ENCODE results near the gene SPATA46.
"Not testable (repeated sequence)": the region's sequence is repeated elsewhere in the genome, so short reads cannot be mapped to it uniquely, and the experiment has no call there.

Gene SPATA46, protein sequence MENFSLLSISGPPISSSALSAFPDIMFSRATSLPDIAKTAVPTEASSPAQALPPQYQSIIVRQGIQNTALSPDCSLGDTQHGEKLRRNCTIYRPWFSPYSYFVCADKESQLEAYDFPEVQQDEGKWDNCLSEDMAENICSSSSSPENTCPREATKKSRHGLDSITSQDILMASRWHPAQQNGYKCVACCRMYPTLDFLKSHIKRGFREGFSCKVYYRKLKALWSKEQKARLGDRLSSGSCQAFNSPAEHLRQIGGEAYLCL

DNA sequence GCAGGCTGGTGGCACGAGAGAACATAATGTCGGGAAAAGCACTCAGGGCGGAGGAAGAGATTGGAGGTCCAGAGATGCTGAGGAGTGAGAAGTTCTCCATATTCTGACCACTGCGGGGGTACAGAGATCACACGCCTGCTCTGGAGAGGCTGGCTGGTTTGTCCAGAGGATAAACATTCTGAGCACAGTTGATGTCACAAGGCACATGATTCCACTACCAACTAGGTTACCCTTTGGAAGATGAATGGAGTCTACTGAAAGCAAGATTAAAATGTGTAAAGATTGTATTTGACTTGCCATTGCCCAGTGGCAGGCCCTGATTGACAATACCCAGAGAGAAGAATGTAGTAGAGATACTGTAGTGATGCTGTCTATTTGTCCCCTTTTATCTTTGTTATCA lies at the start of gene SPATA46:
Gene SPATA46, minus strand, starts transcription at position 164 of the 400 bp plus-strand sequence. Its CDS starts 64 bp downstream, at position 100.
- no peak for DNase-seq

DNA sequence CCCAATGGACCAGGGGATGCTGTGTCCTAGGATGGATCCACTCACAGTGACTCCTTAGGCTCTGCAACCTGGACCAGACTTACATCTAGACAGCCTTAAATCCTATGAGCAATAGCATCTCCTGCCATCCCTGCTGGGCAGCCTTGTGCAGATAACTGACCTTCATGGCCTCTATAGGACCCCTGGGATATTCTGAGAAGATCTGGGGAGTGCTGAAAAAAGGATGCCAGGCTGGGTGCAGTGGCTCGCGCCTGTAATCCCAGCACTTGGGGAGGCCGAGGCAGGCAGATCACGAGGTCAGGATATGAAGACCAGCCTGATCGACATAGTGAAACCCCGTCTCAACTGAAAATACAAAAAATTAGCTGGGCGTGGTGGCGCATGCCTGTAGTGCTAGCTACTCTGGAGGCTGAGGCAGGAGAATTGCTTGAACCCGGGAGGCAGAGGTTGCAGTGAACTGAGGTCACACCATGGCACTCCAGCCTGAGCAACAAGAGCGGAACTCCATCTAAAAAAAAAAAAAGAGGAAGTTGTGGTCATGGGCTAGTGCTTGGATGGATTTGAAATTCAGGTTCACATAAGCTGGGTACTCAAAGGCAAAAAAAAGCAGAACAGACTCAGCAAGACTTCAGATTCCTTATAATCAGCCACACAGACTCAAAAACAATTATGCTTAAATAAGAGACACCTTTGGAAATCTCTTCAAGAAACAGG lies 46.2 kb upstream of the SPATA46 start:
- DNase-seq, result no peak

DNA sequence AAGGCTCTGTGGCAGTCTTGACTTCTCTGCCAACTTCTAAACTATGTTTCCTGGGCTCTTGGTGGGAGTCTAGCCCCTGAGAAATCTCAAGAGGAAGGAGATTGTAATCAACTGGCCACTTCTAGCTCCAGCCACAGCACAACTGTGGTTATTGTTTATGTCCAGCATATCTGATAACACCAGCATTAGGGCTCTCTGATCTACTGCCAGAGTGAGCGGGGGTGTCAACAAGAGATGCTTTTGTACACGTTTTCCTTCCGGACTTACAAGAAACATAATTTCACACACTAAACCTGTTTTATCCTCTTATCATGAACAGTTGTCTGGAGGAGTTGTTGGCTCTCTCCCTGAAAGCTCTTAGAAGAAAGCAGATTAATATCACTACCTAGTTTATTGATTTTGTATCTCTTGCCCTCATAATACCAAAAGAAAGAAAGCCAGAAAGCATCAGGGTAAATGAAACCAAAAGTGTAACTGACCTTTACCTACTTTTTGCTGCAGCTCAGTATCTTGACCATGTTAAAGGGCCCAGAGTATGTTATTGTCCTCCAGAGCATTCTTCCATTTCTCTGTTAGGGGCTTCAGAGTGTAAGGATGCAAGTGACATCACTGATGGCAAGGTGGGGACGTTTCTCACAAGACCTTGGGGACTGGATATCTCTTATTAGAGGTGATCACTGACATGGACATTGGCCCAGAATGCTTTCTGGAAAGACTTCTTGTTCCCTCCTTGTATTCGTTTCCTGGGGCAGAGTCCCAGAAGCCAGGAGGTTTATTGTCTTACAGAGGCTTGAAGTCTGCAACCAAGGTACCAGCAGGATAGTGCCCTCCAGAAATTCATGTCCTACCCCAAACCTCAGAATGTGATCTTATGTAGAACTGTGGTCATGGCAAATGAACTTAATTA lies 44.9 kb upstream of the SPATA46 start:
- no peak for DNase-seq

DNA sequence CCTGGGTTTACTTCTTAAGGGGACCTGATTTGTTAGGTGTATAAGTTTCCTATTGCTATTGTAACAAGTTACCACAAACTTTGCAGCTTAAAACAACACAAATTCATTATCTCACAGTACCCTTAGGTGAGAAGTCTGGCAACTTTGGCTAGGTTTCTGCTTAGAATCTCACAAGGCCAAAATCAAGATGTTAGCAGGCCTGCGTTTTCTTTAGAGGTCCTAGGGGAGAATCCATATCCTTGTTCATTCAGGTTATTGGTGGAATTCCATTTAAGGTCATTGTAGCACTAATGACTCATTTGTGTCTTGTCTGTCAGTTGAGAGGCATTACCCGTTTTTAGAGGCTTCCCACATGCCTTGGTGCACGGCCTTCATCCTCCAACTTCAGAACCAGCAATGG lies 43.5 kb upstream of the SPATA46 start:
- DNase-seq, result no peak

DNA sequence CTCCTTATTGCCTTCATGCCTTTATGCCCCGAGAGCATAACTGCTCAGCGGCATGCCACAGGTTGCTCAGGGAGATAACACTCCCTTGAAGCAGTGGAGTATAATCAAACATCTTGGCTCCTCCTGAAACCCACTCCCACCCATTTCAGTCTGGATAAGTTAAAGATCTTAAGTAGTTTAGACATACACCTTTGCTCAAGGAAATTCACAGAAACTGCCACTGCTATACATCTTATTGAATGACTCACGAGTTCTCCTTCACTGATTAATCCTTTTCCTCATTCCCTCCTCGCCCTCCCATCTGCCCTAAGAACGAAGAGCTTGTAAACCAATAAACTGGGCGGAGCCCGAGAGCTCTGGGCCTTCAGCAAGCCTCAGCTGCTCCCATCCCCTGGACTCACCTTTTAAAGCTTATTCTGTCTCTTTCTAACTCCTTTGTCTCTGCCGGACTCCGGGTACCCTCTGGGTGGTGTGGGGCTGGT lies 42.8 kb upstream of the SPATA46 start:
- not testable (repeated sequence) for DNase-seq

DNA sequence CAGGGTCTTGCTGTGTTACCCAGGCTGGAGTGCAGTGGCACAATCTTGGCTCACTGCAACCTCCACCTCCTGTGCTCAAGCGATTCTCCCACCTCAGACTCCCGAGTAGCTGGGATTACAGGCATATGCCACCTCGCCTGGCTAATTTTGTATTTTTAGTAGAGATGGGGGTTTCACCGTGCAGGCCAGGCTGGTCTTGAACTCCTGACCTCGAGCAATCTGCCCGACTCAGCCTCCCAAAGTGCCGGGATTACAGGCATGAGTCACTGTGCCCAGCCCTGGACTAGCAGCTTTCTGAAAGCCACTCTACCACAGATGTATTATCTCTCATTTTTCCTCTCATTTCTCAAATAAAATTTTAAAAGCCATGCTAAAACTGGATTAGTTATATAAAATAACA lies 41.9 kb upstream of the SPATA46 start:
- not testable (repeated sequence) for DNase-seq

DNA sequence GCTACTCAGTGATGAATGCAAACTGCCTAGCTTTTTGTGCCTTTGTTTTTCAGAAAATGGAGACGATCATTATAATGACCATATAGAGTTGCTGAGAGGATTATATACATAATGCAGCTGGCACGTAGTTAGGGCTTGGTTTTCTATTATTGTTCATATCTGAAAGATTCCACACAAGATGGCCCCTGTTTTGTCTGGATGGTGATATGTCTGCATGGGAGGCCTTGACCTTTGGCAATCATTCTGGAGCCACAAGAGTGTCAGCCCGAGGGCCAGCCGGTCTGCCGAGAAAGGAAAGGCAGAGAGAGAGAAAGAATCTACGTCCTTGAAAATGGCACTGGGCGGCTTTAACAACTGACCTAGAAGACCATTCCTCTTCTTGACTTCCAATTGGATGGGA lies 41.0 kb upstream of the SPATA46 start:
- no peak for DNase-seq

DNA sequence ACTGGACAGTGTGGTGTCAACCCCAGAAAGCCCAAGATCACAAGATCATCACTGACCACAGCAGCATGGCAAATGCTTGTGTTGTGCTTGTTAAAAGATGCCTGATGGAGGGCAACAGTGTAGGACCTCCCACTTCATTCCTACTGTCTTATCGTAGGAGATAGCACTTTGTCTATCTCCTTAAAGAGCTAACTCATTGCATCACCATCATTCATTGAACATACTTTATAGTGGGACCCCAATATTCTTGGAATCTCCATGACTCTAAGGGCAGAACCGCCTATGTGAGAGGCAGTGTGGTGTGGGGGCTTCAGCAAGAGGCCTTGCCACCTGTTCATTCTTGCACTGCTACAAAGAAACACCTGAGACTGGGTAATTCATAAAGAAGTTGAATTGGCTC lies 40.3 kb upstream of the SPATA46 start:
- no peak for DNase-seq

DNA sequence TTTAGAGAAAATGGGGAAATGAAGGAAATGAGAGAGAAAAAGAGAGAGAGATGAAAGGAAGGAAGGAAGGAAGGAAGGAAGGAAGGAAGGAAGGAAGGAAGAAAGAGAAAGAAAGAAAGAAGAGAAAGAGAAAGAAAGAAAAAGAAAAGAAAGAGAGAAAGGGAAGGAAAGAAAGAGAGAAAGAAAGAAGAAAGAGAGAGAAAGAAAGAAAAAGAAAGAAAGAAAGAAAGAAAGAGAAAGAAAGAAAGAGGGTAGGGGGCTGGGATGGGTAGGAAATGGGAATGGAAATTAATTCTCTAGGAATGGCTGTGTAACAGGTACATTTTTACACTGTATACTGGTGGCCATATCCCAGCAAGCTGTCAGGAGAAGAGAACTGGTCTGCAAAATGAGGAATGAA lies 39.6 kb upstream of the SPATA46 start:
- no peak for DNase-seq

DNA sequence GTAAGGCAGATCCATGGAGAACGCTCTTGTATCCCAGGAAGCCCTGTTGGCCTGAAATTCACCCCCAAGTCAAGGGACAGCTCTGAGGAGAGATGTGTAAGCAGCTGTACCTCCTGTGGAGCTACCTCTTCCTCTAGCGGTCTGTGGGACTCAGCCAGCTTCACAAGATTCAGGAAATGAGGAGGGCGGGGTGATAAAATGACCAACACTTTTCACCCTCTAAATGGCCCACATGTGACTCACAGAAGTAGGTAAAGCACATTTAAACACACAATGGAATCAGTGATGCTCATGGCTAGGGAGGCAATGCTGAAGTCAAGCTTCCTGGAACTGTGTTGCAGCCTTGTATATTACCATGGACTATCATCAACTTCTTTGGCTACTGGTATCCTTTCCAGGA lies 35.3 kb upstream of the SPATA46 start, which contains the start of gene SH2D1B:
Gene SH2D1B, minus strand, starts transcription at position 135 of the 400 bp plus-strand sequence. Its CDS starts 120 bp downstream, at position 15.
- no peak for DNase-seq

DNA sequence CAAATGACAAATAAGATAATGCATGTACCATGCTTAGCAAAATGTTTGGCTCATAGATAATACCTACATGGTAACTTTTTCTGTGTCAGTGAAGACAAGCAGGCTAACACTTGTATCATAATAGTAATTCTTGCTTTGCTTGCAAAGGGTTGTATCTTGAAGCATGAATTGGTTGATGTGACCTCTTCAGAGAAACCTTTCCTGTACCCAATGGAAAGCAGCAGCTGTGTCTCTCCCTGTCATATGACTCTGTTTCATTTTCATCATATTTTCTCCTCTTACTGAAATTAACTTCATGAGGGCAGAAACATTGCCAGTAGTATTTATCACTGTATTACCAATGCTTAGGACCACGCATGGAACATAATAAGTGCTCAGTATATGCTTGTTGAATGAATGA lies 30.9 kb upstream of the SPATA46 start:
- DNase-seq, result no peak

DNA sequence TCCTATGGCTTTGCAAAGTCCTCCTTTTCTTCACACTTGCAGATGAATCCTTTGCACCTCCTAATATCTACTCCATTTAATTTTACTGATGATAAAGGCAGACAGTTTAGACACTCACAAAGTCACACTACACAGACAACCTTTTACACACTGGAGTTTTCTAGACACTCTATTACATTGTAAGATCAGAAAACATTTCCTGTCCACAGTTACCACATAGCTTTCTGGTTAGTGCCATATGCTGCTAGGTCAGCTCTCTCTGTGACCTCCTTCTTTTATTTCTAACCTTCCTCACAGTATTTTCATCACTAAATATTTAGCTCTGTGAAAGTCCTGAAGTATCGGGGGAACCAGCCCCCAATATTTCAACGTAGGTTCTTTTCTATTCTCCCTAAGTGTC lies 30.2 kb upstream of the SPATA46 start:
- DNase-seq, result no peak

DNA sequence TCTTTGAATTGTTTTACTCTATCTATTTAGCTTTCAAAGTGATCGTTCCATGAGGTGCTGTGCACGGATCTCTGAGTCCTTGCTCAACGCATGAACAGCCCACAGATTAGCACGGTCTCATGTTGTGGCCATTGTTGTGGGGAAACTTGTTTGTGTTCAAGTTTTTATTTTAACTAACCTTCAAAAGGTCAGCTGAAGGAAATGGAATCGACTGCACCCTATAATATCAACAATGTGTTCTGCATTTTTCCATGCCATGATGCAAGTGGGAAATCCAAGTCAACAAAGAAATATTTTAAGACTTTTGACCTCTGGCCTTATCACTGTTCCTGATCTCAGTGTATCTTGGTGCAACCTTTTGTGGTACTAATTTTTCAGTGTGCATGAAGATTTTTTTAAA lies 29.1 kb upstream of the SPATA46 start:
- no peak for DNase-seq

DNA sequence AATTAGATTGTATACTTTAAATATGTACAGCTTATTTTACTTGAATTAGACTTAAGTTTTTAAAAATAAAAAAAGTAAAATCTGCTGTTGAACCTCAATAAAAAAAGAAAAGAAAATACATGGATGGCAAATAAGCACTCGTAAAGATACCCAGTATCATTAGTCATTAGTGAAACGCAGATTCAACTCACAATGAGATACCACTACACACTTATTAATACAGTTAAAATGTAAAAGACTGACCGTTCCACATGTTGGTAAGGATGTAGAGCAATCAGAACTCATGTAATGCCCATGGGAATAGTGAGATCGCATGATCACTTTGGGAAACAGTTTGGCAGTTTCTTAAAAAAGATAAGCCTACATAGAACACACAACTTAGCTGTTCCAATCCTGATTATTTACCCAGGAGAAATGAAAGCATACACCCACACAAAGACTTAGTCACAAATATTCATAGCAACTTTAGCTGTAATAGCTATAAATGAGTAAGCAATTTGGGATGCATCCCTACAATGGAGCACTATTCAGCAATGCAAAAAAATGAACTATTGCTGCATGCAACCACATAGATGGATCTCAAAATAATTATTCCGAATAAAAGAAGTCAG lies 28.0 kb upstream of the SPATA46 start:
- DNase-seq, result no peak

DNA sequence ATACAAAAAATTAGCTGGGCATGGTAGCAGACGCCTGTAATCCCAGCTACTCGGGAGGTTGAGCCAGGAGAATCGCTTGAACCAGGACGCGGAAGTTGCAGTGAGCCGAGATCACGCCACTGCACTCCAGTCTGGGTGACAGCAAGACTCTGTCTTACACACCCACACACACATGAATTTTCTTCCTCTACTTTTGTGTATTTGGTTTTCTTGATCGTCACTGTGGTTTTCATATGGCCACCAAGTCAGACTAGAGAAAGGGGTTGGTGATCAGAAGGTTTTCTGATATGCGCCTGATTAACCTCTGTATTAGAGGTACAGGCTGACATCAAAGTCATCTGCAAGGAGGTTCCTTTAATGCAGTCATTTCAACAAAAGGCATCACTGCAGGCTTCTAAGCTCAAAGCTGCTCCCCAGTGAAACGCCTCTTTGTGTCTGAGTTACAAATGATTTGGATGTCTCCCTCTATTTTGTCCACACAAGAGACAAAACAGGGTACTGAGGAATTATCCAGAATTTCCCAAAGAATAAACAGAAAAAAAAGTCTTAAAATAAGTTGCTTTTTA lies 24.2 kb upstream of the SPATA46 start:
- no peak for DNase-seq

DNA sequence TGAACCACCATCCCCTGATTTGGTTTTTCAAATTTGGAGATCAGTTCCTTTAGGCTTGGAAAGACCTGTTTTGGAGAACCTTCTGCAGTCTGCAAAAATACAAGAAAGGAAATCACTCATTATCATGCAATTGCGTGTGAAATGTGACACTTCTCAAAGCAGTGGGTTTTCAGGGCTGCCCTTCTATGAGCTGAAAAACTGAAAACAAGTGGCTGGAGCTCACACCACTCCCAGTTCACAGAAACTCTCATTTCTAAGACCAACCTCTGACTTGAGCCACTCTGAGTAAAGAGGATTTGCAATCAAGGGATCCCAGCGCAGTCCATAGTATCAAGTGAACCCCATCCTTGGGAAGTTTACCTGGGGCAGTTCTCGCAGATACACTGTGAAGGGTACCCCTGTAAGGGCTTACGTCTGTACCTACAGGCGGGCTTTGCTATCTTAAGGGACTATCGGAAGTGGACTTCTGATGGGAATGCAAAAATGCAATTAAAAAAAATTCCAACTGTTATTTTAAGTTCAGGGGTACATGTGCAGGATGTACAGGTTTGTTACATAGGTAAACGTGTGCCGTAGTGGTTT lies 22.4 kb upstream of the SPATA46 start:
- DNase-seq, result peak; percentile 11

DNA sequence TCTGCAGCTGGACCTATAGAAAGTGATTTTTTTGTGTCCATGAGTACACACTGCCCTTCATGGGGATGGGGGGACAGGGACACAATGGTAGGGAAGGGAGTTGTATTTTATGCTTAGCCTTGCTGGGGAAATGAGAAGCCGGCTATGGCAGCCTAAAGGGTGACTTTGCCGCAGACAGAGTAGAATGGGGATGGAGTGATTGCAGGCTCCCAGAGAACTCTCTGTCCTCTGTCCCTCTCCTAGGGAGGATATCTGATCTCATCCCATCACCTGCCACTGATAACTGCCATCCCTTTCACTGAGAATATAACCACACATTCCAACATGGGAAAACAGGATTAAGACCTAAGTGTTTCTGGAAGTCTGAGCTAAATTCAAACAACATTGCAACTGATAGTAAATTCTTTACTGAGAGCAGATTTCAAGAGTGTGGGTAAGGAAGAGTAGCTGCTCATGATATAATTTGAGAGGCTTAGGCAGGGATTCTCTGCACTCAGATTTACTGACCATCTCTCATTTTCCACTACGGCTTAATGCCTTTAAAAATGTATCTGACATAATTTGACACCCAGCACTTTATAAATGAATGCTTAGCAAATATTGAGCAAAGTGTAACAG lies 21.4 kb upstream of the SPATA46 start:
- no peak for DNase-seq

DNA sequence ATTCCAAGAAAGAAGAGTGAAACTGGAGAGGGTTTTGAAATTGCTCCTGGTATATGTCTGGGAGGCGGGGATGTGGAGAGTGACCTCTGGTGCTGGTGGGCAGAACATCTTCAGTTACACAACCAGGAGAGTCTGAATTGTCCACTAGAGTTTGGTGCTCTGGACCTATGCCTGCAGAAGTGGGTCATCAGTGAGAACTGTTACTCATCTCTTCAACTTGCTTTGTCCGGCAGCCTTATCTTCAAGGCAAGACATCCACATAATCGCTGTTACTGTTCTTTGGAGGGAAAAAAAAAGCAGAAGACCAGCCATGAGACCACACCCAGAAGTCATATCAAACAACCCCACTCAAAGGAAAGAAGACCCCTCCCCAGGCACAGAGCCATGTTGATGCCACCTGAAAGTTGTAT lies 20.4 kb upstream of the SPATA46 start:
- DNase-seq, result no peak

DNA sequence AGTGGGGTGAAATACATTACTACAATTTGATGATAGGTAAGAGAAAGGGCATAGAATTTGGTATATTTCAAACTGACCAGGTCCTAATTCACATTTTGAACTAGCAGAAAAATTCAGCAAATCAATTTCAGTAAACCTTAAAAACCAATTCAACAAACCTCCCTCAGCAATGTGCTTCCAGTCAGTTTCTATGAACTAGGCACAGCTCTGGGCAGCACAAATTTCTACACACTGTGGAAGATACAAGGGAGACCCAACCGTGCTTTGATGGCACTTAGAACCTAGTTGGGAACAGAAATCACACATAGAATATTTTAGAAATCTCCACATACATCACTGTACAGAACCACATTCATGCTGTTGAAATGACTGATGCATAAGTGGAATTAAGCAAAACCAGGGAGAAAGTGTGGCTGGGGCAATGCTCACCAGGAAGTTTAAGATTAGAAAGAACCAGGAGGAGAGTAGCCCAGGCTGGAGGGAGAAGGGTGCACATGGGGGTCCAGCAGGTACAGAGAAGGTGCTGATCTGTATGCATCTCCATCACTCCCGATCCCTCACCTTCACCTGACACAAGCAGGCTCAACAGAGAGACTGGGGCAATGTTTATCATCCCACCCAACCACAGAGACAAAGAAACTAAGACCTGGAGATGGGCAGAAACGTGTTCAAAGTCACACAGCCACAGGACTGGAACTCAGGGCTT lies 19.7 kb upstream of the SPATA46 start:
- DNase-seq, result no peak

DNA sequence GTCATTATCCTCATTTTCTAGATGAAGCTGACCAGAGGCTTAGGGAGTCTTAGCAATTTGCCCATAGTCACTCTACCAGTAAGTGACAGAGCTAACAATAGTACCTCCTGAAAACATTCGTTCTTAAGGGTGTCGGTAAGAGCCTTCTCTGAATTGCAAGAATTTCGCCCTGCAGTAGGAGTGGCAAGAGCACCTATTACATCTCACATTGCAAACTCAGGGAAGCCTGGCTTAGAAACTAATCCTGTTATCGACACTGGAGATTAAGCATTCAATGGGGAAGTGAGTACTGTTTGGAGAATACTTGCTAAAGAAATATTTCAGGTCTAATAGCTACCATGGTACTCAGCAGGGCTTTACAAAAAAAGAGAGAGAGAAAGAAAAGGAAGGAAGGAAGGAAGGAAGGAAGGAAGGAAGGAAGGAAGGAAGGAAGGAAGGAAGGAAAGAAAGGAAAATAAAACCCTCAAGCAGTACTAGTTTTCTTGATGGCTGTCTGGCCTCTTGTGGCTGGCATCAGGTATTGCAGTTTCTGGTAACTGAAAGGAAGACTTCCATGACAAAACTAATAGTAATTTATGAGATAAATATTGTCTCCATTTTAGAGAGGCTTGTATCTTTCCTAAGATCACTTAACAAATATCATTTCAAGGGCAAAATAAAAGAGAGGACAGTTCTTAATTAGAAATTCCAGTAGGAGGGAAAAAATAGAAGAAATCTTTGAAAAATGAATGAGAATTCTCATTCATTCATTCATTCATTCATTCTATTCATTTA lies 15.3 kb upstream of the SPATA46 start:
- DNase-seq, result peak; percentile 24
